VCaP (cell line): ENCODE measurements around the gene NELL1.

Experiments used
- H3K27ac ChIP-seq: fragments of 450-650 bp; 2 replicates; pipeline ENCODE4 v1.5.1; 2017
- CTCF ChIP-seq: fragments of 450-650 bp; conservative IDR thresholded peaks from 2 replicates; pipeline ENCODE4 v1.5.1; 2017; ENCODE audit warnings: mild to moderate bottlenecking, moderate library complexity

Gene NELL1

GRCh38 chr11:21048626-21049025, 379.2 kb downstream of the NELL1 start:
- TF ChIP-seq CTCF = no peak
- no peak overlapping the region for H3K27ac ChIP-seq

GRCh38 chr11:21053466-21053865, 384.1 kb downstream of the NELL1 start:
- H3K27ac ChIP-seq = no peak overlapping the region
- TF ChIP-seq CTCF = no peak

GRCh38 chr11:21056644-21057043, 387.3 kb downstream of the NELL1 start:
- TF ChIP-seq CTCF = no peak
- no peak overlapping the region for H3K27ac ChIP-seq

GRCh38 chr11:21059879-21060278, 390.5 kb downstream of the NELL1 start:
- no peak overlapping the region for H3K27ac ChIP-seq
- no peak for TF ChIP-seq CTCF

DNA sequence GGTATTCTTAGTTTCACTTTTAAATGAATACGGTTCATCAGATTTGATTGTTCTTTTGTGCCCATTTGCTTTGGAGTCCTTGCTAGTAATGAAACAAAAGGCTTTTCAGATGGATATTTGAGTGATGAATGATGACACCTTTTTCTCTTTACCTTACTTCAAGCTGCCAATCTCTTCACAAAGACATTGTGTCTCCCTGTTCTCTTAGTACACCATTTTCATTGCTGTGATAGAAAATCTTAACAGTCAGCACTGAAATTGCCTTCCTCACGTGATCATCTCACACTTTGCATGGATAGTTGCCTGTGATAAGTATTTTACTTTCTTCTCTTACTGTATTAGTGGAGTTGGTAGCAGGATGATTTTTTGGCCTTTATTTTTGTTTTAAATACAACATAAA, 396.6 kb downstream of the NELL1 start:
- TF ChIP-seq CTCF = no peak
- H3K27ac ChIP-seq = no peak overlapping the region

- no peak for TF ChIP-seq CTCF
These were observed 399.5 kb downstream of the NELL1 start for GRCh38 chr11:21068886-21069285.

GRCh38 chr11:21069909-21070308, 400.5 kb downstream of the NELL1 start:
- H3K27ac ChIP-seq = no peak overlapping the region
- no peak for TF ChIP-seq CTCF

More at GRCh38 chr11:21068886-21069285, 399.5 kb downstream of the NELL1 start:
- no peak overlapping the region for H3K27ac ChIP-seq

GRCh38 chr11:21072558-21072957, 403.2 kb downstream of the NELL1 start:
- TF ChIP-seq CTCF = no peak
- H3K27ac ChIP-seq = no peak overlapping the region
